ENCODE results near the gene SAMMSON. TPM values are rescaled to one million over a fixed set of nuclear protein-coding genes. Genes with fewer than 3 reads are reported as not detected.

Gene SAMMSON
- total and polyA plus RNA-seq, 9 of the 15 experiments (the other 6 are each of a cell fraction or from before 2014, with no cell fraction given), result 0.65 to 4.4 (median 1.9) TPM

- BruUV-seq (replicated peaks), result no TSS peak
- intact Hi-C loops (cut with micrococcal nuclease), result no loop called here
- H3K4me1 ChIP-seq (replicated peaks in 1 of 2; ENCODE audit: control insufficient read depth in 2 of 2, insufficient read depth in 2 of 2, low read length in 2 of 2), result no peaks in the 10 kb centered on the region
- ChIA-PET CTCF (ENCODE audit: low intra/inter-chr PET ratio) (interaction anchor here (0.6 kb wide), 1 partner anchor 408 kb away, joined by 3 read pairs; no protein-coding TSS in a partner anchor), POLR2A (no interaction called here)
- no peak overlapping the region for H3K27ac ChIP-seq (ENCODE audit: extremely low read depth, low read depth, low read length)
- no peaks in the 10 kb centered on the region for H3K36me3 ChIP-seq (ENCODE audit: control insufficient read depth, insufficient read depth, low read length)
- no peak for DNase-seq (ENCODE audit: extremely low read depth in 1 of 4, low spot score in 3 of 4)
- no peak for FAIRE-seq
- no peaks in the 10 kb centered on the region for H3K79me2 ChIP-seq (ENCODE audit: control insufficient read depth, insufficient read depth, low read length)
- H4K20me1 ChIP-seq (replicated peaks; ENCODE audit: control insufficient read depth, insufficient read depth, low read length), result no peaks in the 10 kb centered on the region
- in situ Hi-C loops (cut with MboI), result no loop called here
- no peak for TF ChIP-seq NCOA2 (IDR thresholded peaks at IDR 0.05; ENCODE audit: partially characterized antibody in 2 of 2)
- no peak for TF ChIP-seq LEF1 (IDR thresholded peaks at IDR 0.05)
- no peak for TF ChIP-seq IRF2 (CRISPR knock-in tag; IDR thresholded peaks at IDR 0.05)
- no peak for TF ChIP-seq SNIP1 (IDR thresholded peaks at IDR 0.05; ENCODE audit: low read depth)
- no peak for TF ChIP-seq ARNT (IDR thresholded peaks at IDR 0.05)
- TF ChIP-seq ZNF384 (IDR thresholded peaks at IDR 0.05; ENCODE audit: low read depth, low read length), result no peak
- TF ChIP-seq ZBTB8A (IDR thresholded peaks at IDR 0.05; ENCODE audit: partially characterized antibody), result no peak
- TF ChIP-seq TOE1 (IDR thresholded peaks at IDR 0.05; ENCODE audit: borderline replicate concordance), result no peak
- no peak for TF ChIP-seq TOE1 (CRISPR knock-in tag; IDR thresholded peaks at IDR 0.05; ENCODE audit: borderline replicate concordance, low read depth)
- no peak for TF ChIP-seq ZNF311 (CRISPR knock-in tag; IDR thresholded peaks at IDR 0.05)
- no peak overlapping the region for H3K4me3 ChIP-seq
- no peak overlapping the region for H3K4me2 ChIP-seq (ENCODE audit: insufficient read depth, low read length)
- no peak for ATAC-seq
- H3K9ac ChIP-seq (ENCODE audit: insufficient read depth in 1 of 2, low read depth in 2 of 2, low read length in 2 of 2), result no peak overlapping the region
- H3K9me1 ChIP-seq (ENCODE audit: control insufficient read depth, insufficient read depth, low read length), result no peaks in the 10 kb centered on the region
- H3K9me3 ChIP-seq (replicated peaks; ENCODE audit: control insufficient read depth, insufficient read depth, low read depth, low read length), result no peaks in the 10 kb centered on the region
- no peaks in the 10 kb centered on the region; a peak in 2 of 5 replicates for H3K27me3 ChIP-seq (ENCODE audit: control insufficient read depth in 2 of 2, insufficient read depth in 2 of 2, low read length in 2 of 2)
- H2AFZ ChIP-seq (ENCODE audit: low read depth, low read length), result no peak overlapping the region
- WGBS (ENCODE audit: insufficient coverage, low coverage, missing lambda C conversion rate), result 0% methylated on average over 2 of the region's 2 CpGs
Observed at GRCh38 chr3:70075101-70075500, 75.6 kb downstream of the SAMMSON start.

Measured in K562 (cell line).